Testis (tissue), 2 donors: Measurements from ENCODE around the gene SETD3.

Experiments used
- POLR2A ChIP-seq: fragments of 450-650 bp; IDR thresholded peaks from one replicate; pipeline ENCODE4 v1.6.1; 2017; ENCODE audit warnings: antibody characterized with exemption, mild to moderate bottlenecking, moderate library complexity
- TF ChIP-seq, protein P1 (sequence below), 3 experiments: fragments of 450-650 bp in 2 of 3; fragments of 200-600 bp in 1 of 3; sonication (generic) in 1 of 3; IDR thresholded peaks; one replicate each; pipeline ENCODE4 v1.5.1; 2016 to 2019; ENCODE audit warnings: antibody characterized with exemption in 3 of 3, mild to moderate bottlenecking in 2 of 3, moderate library complexity in 1 of 3

DNA sequence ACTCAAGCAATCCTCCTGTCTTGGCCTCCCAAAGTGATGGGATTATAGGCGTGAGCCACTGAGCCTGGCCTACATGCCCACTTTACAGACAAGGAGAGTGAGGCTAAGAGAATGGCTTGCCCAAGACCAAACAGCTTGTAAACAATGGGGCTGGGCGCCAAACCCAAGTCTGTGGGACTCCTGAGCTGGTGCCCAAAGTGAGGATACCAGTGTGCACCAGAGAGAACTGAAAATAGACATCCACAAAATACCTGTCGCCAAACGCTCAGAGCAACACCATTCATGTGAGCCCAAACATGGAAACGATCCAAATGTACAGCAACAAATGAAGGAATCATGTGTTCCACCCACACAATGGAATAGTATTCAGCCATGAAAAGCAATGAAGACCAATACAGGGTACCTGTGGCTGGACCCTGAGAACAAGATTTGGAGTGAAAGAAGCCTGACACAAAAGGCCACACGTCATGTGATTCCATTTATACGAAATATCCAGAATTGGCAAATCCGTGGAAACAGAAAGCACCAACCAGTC, 38.8 kb upstream of the SETD3 start:
- no peak for TF ChIP-seq POLR2A
- TF ChIP-seq, protein P1, sequence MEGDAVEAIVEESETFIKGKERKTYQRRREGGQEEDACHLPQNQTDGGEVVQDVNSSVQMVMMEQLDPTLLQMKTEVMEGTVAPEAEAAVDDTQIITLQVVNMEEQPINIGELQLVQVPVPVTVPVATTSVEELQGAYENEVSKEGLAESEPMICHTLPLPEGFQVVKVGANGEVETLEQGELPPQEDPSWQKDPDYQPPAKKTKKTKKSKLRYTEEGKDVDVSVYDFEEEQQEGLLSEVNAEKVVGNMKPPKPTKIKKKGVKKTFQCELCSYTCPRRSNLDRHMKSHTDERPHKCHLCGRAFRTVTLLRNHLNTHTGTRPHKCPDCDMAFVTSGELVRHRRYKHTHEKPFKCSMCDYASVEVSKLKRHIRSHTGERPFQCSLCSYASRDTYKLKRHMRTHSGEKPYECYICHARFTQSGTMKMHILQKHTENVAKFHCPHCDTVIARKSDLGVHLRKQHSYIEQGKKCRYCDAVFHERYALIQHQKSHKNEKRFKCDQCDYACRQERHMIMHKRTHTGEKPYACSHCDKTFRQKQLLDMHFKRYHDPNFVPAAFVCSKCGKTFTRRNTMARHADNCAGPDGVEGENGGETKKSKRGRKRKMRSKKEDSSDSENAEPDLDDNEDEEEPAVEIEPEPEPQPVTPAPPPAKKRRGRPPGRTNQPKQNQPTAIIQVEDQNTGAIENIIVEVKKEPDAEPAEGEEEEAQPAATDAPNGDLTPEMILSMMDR (IDR thresholded peaks at IDR 0.05), result no peak
